Fibroblast of lung (primary cell): ENCODE data around the gene SCAPER. TPM values are rescaled to one million over a fixed set of nuclear protein-coding genes. Genes with fewer than 3 reads are reported as not detected.
A peak's percentile ranks its signal among the peaks of the same experiment; 100 is the strongest.

Experiments used
- DNase-seq, 2 donors: peaks; one replicate each; pipeline versions ENCODE4 v3.0.0 to v3.0.0-alpha.2; 2010; ENCODE audit warnings: low read depth in 2 of 2
- H2AFZ ChIP-seq: 2 replicates; pipeline ENCODE4 v1.5.1; 2012; ENCODE audit warnings: low read length, control low read depth, inconsistent platforms
- H3K27ac ChIP-seq: 2 replicates; pipeline ENCODE4 v1.5.1; 2011; ENCODE audit warnings: low read length, control low read depth; ENCODE audit not compliant: insufficient read depth
- H3K27me3 ChIP-seq: 2 replicates; pipeline ENCODE4 v1.5.1; 2011; ENCODE audit warnings: mild to moderate bottlenecking, low read length; ENCODE audit not compliant: control insufficient read depth, insufficient read depth
- H3K36me3 ChIP-seq: 2 replicates; pipeline ENCODE4 v1.5.1; 2011; ENCODE audit warnings: low read length; ENCODE audit not compliant: control insufficient read depth, insufficient read depth
- H3K4me1 ChIP-seq: 2 replicates; pipeline ENCODE4 v1.5.1; 2011; ENCODE audit warnings: low read length; ENCODE audit not compliant: control insufficient read depth, insufficient read depth; ENCODE audit errors: extremely low read depth
- H3K4me2 ChIP-seq: 2 replicates; pipeline ENCODE4 v1.5.1; 2011; ENCODE audit warnings: low read length, control low read depth; ENCODE audit not compliant: insufficient read depth; ENCODE audit errors: extremely low read depth
- H3K4me3 ChIP-seq, 4 experiments: fragments of 200-600 bp in 1 of 4; sonication (generic) in 1 of 4; replicated peaks in 1 of 4; 2 replicates each; pipeline ENCODE4 v1.5.1; 2011 to 2016; ENCODE audit warnings: low read length in 4 of 4, low read depth in 3 of 4, mild to moderate bottlenecking in 3 of 4, control low read depth in 2 of 4, inconsistent platforms in 1 of 4, mixed read lengths in 1 of 4; ENCODE audit not compliant: insufficient read depth in 1 of 4; ENCODE audit errors: control extremely low read depth in 1 of 4
- H3K79me2 ChIP-seq: 2 replicates; pipeline ENCODE4 v1.5.1; 2012; ENCODE audit warnings: mild to moderate bottlenecking, low read length, inconsistent platforms; ENCODE audit not compliant: control insufficient read depth, insufficient read depth
- H3K9ac ChIP-seq: 2 replicates; pipeline ENCODE4 v1.5.1; 2011; ENCODE audit warnings: mild to moderate bottlenecking, low read length, control low read depth; ENCODE audit not compliant: insufficient read depth
- H3K9me3 ChIP-seq: 2 replicates; pipeline ENCODE4 v1.5.1; 2012; ENCODE audit warnings: low read depth, low read length; ENCODE audit not compliant: control insufficient read depth, insufficient read depth
- H4K20me1 ChIP-seq: 2 replicates; pipeline ENCODE4 v1.5.1; 2011; ENCODE audit warnings: low read length; ENCODE audit not compliant: control insufficient read depth, insufficient read depth; ENCODE audit errors: extremely low read depth
- EZH2 ChIP-seq: IDR thresholded peaks from 2 replicates; pipeline ENCODE4 v1.5.1; 2012; ENCODE audit warnings: low read length, control low read depth, mild to moderate bottlenecking; ENCODE audit errors: missing control alignments
- polyA plus RNA-seq, 2 donors: library from polyadenylated mRNA; depleted of rRNA in 1 of 2; stranded (reverse) in 1 of 2; unstranded in 1 of 2; fragments of >200 nt; gene quantifications; 2 replicates each; pipeline ENCODE4 v1.2.1, GENCODE V29; 2011 to 2012; ENCODE audit warnings: missing spikeins in 1 of 2
- total RNA-seq: library from RNA; depleted of rRNA; stranded (reverse); fragments of >200 nt; gene quantifications from 2 replicates; pipeline ENCODE4 v1.2.1, GENCODE V29; 2014
- TF ChIP-seq, protein P1 (sequence below), 2 donors: IDR thresholded peaks in 1 of 2; conservative IDR thresholded peaks in 1 of 2; 1 replicate in 1 of 2; 2 replicates in 1 of 2; pipeline ENCODE4 v1.5.1; 2011 to 2012; ENCODE audit warnings: low read length in 2 of 2, control low read depth in 1 of 2, inconsistent platforms in 1 of 2, low read depth in 1 of 2, mild to moderate bottlenecking in 1 of 2

SCAPER gene
- total and polyA plus RNA-seq, 2 donors (not counting 1 experiment from before 2014, with no cell fraction given), result 2.3 to 9.1 TPM

GRCh38 chr15:76846782-76847181 lies 58.4 kb downstream of the SCAPER start:
- Histone ChIP-seq H3K36me3 (no peaks in the 10 kb centered on the region), H3K27ac (no peak overlapping the region), H3K9ac (no peak overlapping the region), H2AFZ (no peak overlapping the region), H3K79me2 (no peaks in the 10 kb centered on the region), H3K4me2 (no peak overlapping the region), H3K4me1 (no peaks in the 10 kb centered on the region), H3K4me3 (no peak overlapping the region), H3K9me3 (no peaks in the 10 kb centered on the region), H4K20me1 (no peaks in the 10 kb centered on the region), H3K27me3 (no peaks in the 10 kb centered on the region)
- DNase-seq, result no peak
- TF ChIP-seq EZH2, result no peak
- TF ChIP-seq, protein P1, sequence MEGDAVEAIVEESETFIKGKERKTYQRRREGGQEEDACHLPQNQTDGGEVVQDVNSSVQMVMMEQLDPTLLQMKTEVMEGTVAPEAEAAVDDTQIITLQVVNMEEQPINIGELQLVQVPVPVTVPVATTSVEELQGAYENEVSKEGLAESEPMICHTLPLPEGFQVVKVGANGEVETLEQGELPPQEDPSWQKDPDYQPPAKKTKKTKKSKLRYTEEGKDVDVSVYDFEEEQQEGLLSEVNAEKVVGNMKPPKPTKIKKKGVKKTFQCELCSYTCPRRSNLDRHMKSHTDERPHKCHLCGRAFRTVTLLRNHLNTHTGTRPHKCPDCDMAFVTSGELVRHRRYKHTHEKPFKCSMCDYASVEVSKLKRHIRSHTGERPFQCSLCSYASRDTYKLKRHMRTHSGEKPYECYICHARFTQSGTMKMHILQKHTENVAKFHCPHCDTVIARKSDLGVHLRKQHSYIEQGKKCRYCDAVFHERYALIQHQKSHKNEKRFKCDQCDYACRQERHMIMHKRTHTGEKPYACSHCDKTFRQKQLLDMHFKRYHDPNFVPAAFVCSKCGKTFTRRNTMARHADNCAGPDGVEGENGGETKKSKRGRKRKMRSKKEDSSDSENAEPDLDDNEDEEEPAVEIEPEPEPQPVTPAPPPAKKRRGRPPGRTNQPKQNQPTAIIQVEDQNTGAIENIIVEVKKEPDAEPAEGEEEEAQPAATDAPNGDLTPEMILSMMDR (conservative IDR thresholded peaks at IDR 0.05 in 1 of 2, IDR thresholded peaks at IDR 0.05 in 1 of 2; ENCODE audit: low read depth in 1 of 2, low read length in 2 of 2), result no peak

- Histone ChIP-seq H2AFZ (no peak overlapping the region), H3K4me2 (no peak overlapping the region), H4K20me1 (no peaks in the 10 kb centered on the region), H3K9ac (no peak overlapping the region), H3K27me3 (no peaks in the 10 kb centered on the region), H3K27ac (no peak overlapping the region), H3K4me1 (no peaks in the 10 kb centered on the region), H3K36me3 (no peaks in the 10 kb centered on the region), H3K9me3 (no peaks in the 10 kb centered on the region), H3K4me3 (no peak overlapping the region), H3K79me2 (no peaks in the 10 kb centered on the region)
- peak in 1 of 2 donors; percentile 16 for DNase-seq
- TF ChIP-seq, protein P1 (conservative IDR thresholded peaks at IDR 0.05 in 1 of 2, IDR thresholded peaks at IDR 0.05 in 1 of 2; ENCODE audit: low read depth in 1 of 2, low read length in 2 of 2), result no peak
- TF ChIP-seq EZH2, result no peak
Measured at GRCh38 chr15:76844096-76844495, 61.0 kb downstream of the SCAPER start.

GRCh38 chr15:76843269-76843668 lies 61.9 kb downstream of the SCAPER start:
- no peaks in the 10 kb centered on the region for H3K79me2 ChIP-seq
- H3K4me3 ChIP-seq, result no peak overlapping the region
- no peaks in the 10 kb centered on the region for H3K4me1 ChIP-seq
- no peaks in the 10 kb centered on the region for H3K36me3 ChIP-seq
- DNase-seq, result no peak
- H3K27ac ChIP-seq, result no peak overlapping the region
- H2AFZ ChIP-seq, result no peak overlapping the region
- no peak for TF ChIP-seq EZH2
- TF ChIP-seq, protein P1 (conservative IDR thresholded peaks at IDR 0.05 in 1 of 2, IDR thresholded peaks at IDR 0.05 in 1 of 2; ENCODE audit: low read depth in 1 of 2, low read length in 2 of 2), result no peak
- H3K27me3 ChIP-seq, result no peaks in the 10 kb centered on the region
- no peak overlapping the region for H3K9ac ChIP-seq
- H3K9me3 ChIP-seq, result no peaks in the 10 kb centered on the region
- no peaks in the 10 kb centered on the region for H4K20me1 ChIP-seq
- no peak overlapping the region for H3K4me2 ChIP-seq
